GM12891 (cell line): Measurements from ENCODE around the gene PKNOX2.

Experiments
- PAX5 ChIP-seq: IDR thresholded peaks from 2 replicates; pipeline ENCODE4 v1.6.1; 2011; ENCODE audit warnings: low read length, moderate library complexity, mild to moderate bottlenecking; ENCODE audit not compliant: insufficient read depth, severe bottlenecking
- POLR2A ChIP-seq: IDR thresholded peaks from 2 replicates; pipeline ENCODE4 v1.6.1; 2011; ENCODE audit warnings: low read depth, low read length, control low read depth
- POLR2AphosphoS5 ChIP-seq: IDR thresholded peaks from 2 replicates; pipeline ENCODE4 v1.6.1; 2011; ENCODE audit warnings: low read depth, low read length, control low read depth
- POU2F2 ChIP-seq: IDR thresholded peaks from 2 replicates; pipeline ENCODE4 v1.6.1; 2011; ENCODE audit warnings: low read depth, mild to moderate bottlenecking, control low read depth, low read length, moderate library complexity
- SPI1 ChIP-seq: IDR thresholded peaks from 2 replicates; pipeline ENCODE4 v1.6.1; 2011; ENCODE audit warnings: low read depth, low read length, control low read depth
- TAF1 ChIP-seq: IDR thresholded peaks from 2 replicates; pipeline ENCODE4 v1.6.1; 2011; ENCODE audit warnings: low read depth, low read length, control low read depth

DNA sequence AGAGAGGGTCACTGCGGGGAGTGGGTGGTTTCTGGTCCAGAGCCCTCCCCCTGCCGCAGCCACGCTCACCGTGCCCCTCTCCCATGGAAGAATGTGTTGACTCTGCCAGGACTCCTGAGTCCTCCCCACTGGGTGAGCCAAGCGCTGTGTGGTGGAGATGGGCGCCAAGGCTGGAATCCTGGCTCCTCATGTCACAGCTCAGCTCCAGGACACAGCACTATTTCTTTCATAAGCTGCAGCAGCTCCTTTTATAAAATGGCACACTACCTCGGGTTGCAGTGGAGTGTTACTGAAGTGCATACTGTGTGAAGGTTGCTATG, 247.6 kb downstream of the PKNOX2 start:
- TF ChIP-seq POLR2AphosphoS5 (no peak), POLR2A (no peak), TAF1 (no peak), POU2F2 (no peak), SPI1 (no peak), PAX5 (no peak)
